Hematopoietic multipotent progenitor cell treated with erythropoietin and hydrocortisone succinate and interleukin-3 and kit ligand, for 4 days (in vitro differentiated cells): Measurements from ENCODE around the gene HMOX2.

Experiments used
- DNase-seq: peaks from one replicate; pipeline ENCODE4 v3.0.0-alpha.2; 2015

The HMOX2 gene

DNA sequence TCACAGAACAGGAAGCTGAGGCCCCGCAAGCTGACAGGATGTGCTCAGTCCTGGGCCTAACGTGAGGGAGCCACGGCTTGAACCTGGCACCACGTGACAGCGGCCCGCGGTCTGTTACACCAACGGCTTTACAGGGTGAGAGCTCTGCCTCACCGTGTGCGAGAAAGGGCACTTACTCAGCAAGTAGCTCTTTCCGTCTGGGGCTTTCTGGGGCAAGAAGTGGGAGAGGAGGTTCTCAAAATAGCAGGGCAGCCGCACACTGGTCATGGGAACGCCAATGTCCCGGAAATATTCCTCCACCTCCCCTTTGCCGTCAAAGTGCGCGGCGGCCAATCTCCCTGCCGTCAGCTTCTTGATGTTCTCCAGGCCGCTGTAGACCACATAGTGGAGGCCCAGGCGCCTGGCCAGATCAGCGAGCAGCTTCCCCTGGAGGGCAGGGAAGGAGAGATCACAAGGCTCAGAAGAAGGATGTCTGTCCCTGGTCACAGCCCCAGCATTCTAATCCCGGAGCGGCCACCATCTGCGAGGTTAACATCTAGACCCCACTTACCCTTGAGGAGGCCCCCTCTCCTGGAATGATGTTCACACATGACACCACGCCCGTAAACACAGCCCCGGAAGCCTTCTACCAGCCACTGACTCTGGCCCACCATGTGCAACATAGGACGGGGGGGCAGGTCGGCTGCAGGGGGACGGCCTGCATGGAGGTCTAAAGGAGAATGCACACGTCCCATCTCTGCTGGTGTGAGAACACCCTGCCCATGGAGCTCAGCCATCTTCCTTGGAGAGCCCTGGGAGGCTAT is 10.0 kb upstream of the HMOX2 start:
- no peak for DNase-seq

GRCh38 chr16:4467916-4468315 is 8.3 kb upstream of the HMOX2 start:
- no peak for DNase-seq

DNA sequence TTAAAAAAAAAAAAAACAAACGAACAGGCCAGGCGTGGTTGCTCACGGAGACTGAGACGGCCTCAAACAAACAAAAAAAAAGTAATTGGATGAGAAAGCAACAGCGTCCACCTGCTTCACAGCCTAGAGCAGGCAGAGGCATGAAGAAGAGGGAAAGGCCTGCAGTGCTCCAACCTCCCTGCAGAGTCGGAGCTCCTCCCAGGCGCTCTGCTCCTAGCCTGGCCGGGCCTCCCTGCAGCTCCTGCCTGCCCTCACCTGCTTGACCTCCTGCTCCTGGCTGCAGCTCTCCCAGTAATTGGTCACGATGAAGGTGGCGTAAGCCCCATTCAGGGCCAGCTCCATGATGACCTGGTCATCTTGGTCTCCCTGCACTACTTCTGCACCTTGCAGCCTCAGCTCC is 7.2 kb upstream of the HMOX2 start:
- DNase-seq: no peak

- no peak for DNase-seq
Observed at GRCh38 chr16:4471869-4472268, 4.3 kb upstream of the HMOX2 start.

DNA sequence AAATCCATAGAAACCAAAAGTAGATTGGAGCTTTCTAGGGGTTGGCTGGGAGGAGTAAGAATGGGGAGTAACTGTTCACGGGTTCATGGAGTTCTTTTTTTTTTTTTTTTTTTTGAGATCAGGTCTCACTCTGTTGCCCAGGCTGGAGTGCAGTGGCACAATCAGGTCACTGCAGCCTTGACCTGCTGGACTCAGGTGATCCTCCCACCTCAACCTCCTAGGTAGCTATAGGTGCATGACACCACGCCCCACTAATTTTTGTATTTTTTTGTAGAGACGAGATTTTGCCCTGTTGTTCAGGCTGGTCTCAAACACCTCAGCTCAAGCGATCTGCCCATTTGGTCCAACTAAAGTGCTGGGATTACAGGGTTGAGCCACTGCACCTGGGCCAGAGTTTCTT is 3.3 kb upstream of the HMOX2 start:
- no peak for DNase-seq

DNA sequence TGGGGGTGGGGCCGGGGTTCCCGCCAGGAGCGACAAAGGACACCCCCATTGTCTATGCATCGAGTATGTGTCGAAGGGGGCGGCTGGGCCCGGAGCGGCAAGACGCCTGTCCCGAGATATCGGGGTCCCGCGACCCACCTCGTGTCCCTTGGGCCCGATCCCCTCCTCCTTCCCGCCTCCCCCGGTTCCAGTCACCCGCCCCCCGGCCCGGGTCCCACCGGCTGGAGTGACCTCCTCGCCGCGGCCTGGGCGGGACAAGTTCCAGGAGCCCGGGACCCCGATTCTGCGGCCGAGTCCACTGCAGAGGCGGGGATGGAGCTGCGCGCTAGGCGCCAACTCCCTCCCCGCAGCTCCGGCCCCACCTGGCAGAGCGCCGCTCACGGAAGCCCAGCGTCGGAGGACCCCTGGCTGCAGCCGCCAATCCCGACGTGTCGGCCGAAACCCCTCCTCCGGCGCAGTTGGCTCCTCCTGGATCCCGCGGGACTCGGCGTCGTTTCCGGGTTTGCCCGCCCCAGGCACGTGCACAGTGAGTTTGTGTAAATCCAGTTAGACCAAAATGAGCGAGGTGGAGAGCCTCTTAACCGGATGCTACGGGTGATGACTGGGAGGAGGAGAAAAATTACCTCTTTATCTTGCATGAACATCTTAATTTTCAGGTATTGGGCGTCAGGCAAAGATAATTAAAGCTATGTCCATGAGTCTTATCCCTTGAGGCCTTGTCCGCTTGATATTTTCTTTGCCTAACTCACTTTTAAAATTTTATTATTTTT is 1.8 kb upstream of the HMOX2 start, which contains the start of gene NMRAL1:
NMRAL1 (minus strand) TSS at position 434 of the 770 bp plus-strand sequence. CDS start 493 bp downstream, outside the sequence.
- peak; percentile 98 for DNase-seq

- peak; percentile 57 for DNase-seq
Observed at GRCh38 chr16:4477966-4478365, 1.8 kb downstream of the HMOX2 start.

- no peak for DNase-seq
Observed at GRCh38 chr16:4481526-4481925, 5.3 kb downstream of the HMOX2 start.

DNA sequence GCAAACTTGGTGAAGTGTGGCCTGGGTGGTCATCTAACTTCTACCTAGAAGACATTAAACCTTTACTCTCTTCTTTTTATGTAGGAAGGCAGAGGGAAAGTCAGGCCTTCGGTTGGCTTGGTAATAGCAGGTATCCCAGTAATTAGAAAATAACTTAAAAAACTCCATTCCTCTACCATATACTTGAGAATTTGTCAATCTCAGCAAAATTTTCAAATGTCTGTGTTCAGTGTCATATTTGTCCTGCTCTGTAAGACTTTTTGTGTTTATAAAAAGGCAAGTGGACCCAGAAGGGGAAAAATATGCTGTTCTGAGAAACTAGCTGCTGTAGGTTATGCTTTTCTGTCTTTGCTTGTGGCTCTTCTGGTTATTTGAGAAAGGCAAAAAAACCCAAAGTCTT is 5.8 kb downstream of the HMOX2 start:
- no peak for DNase-seq

GRCh38 chr16:4486126-4486893 is 10.1 kb downstream of the HMOX2 start:
- DNase-seq: no peak

GRCh38 chr16:4487955-4488498 is 11.8 kb downstream of the HMOX2 start:
- no peak for DNase-seq

- peak; percentile 53 for DNase-seq
Observed at GRCh38 chr16:4488499-4488967, 12.3 kb downstream of the HMOX2 start.

DNA sequence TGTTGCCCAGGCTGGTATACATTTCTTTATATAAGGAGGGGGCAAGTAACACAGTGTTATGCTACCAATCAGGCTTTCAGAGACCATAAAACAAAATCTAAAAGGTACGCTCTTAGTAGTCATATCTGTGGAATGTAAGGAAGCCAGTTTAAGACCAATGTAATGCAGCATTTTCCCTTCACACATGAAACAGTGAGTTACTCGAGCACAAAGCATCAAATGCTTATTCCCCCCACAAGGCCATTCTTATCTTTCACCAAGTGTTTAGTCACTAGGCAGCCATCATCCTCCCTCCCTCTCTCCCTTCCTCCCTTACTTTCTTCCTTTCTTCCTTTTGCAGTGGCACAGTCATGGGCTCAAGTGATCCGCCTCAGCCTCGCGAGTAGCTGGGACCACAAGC is 12.8 kb downstream of the HMOX2 start:
- DNase-seq: no peak

GRCh38 chr16:4491898-4492297 is 15.7 kb downstream of the HMOX2 start:
- DNase-seq: no peak

GRCh38 chr16:4494746-4495490 is 18.7 kb downstream of the HMOX2 start:
- DNase-seq: no peak

DNA sequence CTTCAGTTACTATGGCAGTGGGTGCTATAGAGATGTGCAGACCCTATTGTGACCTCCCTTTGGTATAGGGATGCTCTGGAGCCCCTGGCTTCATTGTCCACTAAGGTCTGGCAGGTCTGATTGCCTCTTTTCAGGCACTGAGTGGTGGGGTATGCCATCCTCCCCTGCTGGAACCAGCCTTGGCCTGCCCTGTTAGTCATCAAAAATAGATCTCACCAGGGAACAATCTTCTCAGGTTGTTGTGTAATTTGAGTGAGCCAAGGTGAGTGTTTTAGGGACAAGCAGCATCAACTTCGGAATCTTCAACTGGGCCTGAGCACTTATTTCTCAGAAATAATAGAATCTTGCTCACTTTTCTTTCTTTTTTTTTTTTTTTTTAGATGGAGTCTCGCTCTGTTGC is 19.6 kb downstream of the HMOX2 start:
- no peak for DNase-seq

GRCh38 chr16:4496305-4496704 is 20.1 kb downstream of the HMOX2 start:
- DNase-seq: no peak

DNA sequence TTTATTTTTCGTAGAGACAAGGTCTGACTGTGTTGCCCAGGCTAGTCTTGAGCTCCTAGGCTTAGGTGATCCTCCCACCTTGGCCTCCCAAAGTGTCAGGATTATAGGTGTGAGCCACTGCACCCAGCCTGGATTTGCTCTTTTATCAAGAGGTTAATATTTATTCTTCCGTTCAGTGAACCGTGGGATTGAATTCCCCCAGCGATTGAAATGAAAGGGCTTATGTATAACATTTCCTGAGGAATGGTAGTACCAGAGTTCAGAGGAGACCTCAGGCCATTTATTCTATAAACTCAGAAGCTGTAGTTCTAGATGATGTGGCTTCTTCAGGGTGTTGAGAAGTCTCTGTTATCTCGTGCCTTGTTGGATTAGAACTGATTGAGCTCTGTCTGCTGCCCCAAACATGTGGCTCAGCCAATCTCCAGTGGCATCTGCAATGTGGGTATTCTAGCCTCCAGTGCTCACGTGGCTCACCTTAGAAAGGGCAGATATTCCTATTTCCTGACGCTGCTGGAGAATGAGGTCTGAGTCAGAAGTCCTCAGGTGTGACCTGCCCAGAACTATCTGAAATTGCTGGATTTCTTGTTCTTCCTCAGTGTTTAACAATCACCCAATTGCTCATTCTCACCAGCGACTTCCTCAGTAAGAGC is 22.5 kb downstream of the HMOX2 start:
- no peak for DNase-seq

DNA sequence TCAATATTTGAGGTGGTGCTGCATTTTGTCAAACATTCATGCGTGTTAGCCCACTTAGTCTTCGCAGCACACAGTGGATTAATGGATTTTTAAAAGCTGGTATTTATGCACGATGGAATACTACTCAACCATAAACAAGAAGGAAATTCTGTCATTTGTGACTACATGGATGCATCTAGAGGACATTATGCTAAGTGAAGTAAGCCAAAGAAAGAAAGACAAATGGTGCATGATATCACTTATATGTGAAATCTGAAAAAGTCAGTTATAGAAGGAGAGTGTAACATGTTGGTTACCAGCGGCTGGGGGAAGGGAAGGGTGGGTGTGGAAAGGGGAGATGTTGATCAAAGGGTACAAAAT is 23.0 kb downstream of the HMOX2 start:
- no peak for DNase-seq

GRCh38 chr16:4500272-4500671 is 24.1 kb downstream of the HMOX2 start:
- DNase-seq: no peak

DNA sequence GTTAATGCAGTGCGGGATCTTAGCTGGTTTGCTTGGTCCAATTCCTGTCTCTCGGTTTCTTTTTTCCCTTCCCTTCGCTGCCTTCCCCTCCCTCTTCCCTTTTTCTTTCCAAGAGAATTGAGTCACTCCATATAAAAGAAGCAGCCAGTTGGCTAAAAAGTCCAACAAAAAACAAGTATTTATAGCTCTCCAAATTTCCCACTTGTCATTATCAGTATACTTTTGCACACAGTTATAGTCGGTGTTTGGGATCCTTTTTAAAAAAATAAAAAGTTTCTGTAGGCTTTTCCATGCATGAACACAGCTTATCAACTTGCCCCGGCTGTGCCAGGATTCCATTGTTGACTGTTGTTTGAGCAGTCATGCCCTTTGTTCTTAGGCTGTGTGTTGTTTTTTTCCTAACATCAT is 24.9 kb downstream of the HMOX2 start:
- DNase-seq: no peak
